ENCODE measurements around the gene DLK2.
"Not testable (repeated sequence)": the region's sequence is repeated elsewhere in the genome, so short reads cannot be mapped to it uniquely, and the experiment has no call there.

The DLK2 gene

DNA sequence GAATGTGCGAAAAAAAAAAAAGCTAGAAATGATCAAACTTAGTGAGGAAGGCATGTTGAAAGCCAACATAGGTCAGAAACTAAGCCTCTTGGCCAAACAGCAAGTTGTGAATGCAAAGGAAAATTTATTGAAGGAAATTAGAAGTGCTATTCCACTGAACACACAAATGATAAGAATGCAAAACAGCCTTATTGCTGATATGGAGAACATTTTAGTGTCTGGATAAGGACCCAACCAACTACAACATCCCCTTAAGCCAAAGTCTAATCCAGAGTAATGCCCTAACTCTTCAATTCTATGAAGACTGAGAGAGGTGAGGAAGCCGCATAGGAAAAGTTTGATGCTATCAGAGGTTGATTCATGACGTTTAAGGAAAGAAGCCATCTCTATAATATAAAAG lies 33.5 kb downstream of the DLK2 start:
- no peak for DNase-seq

DNA sequence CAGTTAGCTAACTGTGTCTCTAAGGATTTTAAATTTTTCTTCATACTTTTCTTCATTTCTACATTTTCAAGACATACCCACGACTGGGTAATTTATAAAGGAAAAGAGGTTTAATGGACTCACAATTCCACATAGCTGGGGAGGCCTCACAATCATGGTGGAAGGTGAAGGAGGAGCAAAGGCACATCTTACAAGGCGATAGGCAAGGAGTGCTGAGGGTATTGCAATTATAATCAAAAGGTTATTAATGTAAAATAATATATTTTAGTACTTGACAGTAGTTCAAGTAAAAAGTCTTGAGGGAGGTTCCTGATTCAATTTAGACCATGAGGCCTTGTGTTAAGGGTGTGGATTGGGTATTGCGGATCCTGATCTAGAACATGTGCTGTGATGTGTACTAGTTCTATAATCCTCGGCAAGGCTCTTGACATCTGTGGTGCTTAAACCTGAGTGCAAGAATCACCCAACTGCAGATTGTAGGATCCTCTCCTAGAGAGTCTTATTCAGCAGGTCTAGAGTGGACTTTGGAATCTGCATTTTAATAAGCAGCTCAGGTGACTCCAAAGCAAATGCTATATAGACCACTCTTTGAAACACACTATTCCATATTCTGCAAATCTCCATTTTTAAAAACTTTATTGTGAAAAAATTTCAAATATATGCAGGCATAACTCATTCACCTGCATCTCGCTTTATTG lies 35.2 kb downstream of the DLK2 start:
- DNase-seq = no peak

DNA sequence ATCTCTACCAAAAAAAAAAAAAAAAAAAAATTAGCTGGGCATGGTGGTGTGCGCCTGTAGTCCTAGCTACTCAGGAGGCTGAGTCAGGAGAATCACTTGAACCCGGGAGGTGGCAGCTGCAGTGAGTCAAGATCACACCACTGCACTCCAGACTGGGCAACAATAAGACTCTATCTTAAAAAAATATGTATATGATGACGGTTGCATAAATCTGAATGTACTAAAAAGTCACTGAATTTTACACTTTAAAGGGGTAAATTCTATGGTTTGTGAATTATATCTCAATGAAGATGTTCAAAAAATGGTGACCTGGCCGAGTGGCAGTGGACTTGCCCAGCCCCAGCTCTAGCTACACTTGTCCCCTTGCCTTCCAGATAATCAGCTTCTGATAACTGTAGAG lies 38.4 kb downstream of the DLK2 start:
- no peak for DNase-seq

DNA sequence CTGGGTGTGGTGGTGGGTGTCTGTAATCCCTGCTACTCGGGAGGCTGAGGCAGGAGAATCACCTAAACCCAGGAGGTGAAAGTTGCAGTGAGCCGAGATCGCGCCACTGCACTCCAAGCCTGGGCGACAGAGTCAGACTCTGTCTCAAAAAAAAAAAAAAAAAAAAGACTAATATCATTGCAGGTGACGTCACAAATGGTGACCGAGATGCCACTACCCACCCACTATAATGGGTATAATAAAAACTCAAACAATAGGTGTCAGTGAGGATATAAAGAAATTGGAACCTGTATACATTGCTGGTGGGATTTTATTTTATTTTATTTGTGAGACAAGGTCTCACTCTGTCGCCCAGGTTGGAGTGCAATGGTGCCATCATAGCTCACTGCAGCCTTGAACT lies 40.1 kb downstream of the DLK2 start:
- not testable (repeated sequence) for DNase-seq

DNA sequence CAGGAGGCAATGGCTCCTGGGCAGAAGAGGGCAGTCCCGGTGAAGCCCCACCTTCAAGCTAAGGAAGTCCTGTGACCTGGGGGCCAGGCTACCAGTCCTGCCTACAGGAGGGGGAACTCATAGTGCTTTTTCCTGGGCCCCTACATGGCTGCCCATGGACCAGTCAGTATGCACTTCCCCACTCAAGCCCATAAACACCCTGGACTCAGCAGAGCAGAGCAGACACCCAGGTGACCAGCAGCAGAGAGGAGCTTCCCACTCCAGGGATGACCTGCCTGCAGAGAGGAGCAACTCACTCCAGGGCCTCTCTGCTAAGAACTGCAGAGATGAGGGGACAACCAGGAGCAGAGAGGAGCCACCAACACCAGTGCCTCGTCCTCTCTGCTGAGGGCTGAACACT lies 42.3 kb downstream of the DLK2 start:
- no peak for DNase-seq

DNA sequence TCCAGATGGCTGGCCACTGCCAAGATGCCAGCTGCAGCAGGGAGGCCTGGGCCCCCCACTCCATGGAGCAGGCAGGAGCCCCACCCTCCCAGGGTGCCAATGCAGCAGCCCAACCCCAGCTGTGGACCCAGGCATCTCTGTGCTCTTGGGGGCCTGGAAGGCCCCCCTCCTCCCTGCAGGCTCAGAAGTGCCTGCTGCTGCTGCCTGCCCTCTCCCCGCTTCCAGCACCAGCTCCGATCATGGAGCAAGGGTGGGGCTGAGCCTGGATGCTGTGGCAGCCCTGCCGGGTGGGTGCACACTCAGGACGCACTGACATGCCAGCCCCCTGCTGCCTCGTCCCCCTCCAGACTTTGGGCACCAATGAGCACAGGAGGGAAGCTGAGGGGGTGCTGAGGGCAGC lies 42.8 kb downstream of the DLK2 start:
- no peak for DNase-seq

DNA sequence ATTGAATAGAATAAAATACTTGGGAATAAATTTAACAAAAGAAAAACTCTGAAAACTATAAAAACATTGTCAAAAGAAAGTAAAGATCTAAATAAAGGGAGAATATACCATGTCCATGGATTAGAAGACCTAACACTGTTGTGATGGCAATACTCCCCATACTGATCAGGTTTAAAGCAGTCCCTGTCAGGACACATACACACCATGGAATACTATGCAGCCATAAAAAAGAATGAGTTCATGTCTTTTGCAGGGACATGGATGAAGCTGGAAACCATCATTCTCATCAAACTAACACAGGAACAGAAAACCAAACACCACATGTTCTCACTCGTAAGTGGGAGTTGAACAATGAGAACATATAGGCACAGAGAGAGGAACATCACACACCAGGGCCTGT lies 44.6 kb downstream of the DLK2 start:
- DNase-seq = not testable (repeated sequence)

DNA sequence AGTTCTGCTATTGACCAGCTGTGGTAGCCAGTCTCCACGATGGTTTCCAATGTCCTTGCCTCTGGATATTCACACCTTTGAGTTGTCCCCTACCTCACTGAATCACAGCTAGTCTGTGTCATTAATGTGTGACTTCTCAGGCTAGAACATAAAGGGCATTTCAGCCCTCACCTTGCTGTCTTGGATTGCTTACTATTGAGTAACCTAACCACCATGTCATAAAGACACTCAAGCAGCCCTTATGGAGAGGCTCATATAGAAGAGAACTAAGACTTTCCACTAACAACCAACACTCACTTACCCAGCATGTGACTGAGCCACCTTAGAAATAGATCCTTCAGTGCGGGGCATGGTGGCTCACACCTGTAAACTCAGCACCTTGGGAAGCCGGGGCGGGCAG lies 47.1 kb downstream of the DLK2 start:
- DNase-seq = no peak

DNA sequence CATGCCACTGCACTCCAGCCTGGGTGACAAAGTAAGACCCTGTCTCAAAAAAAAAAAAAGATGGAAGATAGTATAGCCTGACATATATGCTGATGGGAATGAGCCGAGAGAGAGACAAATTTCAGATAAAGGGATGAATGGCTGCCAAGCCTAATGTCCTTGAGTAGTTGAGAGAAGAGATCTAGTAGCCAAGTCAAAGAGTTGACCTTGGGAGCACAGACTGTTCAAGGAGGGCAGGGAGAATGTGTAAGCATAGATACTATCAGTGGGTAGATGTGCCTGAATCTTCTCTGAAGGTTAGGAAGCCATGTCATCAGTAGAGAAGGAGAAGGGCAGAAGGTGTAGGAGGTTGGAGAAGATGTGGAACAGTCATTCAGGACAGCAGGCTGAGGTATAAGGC lies 48.1 kb downstream of the DLK2 start:
- no peak for DNase-seq

DNA sequence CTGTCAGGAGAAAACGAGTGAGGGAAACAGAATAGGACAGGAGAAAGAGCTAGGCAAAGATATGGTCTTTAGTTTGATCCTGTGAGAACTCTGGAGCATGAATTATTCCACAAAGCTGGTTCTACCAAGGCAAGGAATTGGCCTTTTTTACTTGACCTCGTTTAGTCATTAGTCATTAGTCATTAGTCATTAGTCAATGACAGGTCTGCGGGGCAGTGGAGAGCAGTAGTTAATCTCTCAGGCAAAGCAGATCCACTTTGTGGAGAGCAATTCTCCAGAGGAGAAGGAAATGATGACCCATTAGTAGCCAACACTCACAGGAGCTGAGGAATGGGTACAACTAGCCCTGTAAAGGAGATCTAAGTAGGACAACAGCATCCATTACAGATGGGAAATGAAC lies 50.0 kb downstream of the DLK2 start:
- DNase-seq = no peak

DNA sequence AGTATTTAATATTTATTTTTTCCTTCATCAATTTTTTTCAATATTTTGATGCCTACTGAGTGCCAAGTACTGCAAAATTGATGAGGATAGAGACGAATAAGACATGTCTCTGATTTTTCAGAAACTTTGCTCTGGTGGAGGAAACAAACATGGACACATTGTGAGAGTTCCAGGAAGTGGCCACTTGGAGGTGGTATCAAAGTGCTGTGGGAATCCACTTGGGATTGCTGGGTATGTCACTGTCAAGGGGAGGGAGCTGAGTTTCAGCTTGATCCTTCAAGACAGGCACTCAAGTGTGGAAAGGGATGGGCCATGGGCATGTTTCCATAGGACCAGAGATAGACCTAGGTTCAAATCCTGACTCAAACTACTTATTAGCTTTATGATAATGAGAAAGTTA lies 52.5 kb downstream of the DLK2 start:
- no peak for DNase-seq

DNA sequence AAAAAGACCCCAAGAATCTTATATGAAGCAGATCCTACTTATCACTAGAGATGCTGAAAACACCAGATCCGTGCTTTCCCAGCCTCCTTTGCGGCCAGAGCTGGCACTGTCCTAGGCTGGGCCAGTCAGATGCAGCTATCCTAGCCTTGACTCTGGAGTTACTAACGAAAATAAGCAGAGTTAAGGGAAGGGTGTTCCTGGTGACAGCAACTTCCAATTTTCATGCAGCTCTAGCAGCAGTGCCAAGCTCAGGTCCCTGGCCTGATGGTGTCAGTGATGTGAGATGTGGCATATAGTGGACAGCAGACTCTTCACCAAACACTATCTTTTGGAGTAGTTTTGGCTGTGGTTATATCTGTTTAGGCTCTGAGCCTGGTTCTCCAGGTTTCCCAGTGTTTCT lies 53.6 kb downstream of the DLK2 start:
- no peak for DNase-seq
